HCT116 (cell line): ENCODE results near the gene SNX3.

ENCODE experiments used
- CBX3 ChIP-seq: IDR thresholded peaks from 2 replicates; pipeline ENCODE4 v1.6.1; 2012; ENCODE audit warnings: low read depth
- EGR1 ChIP-seq: IDR thresholded peaks from 2 replicates; pipeline ENCODE4 v1.6.1; 2012; ENCODE audit warnings: low read depth
- ELF1 ChIP-seq: IDR thresholded peaks from 2 replicates; pipeline ENCODE4 v1.6.1; 2012; ENCODE audit warnings: low read depth, borderline replicate concordance
- EZH2 ChIP-seq: fragments of 200-600 bp; sonication (generic); IDR thresholded peaks from 2 replicates; pipeline ENCODE4 v1.6.1; 2017; ENCODE audit warnings: antibody characterized with exemption, mixed run types
- EZH2phosphoT487 ChIP-seq: fragments of 200-600 bp; IDR thresholded peaks from 2 replicates; pipeline ENCODE4 v1.6.1; 2018; ENCODE audit warnings: antibody characterized with exemption, borderline replicate concordance
- POLR2A ChIP-seq: IDR thresholded peaks from 2 replicates; pipeline ENCODE4 v1.7.0; 2011; ENCODE audit warnings: borderline replicate concordance; ENCODE audit not compliant: insufficient read depth, insufficient read length; ENCODE audit errors: extremely low read depth
- POLR2AphosphoS5 ChIP-seq: IDR thresholded peaks from 2 replicates; pipeline ENCODE4 v1.6.1; 2011; ENCODE audit warnings: mild to moderate bottlenecking, low read depth, low read length, moderate library complexity
- RAD21 ChIP-seq: IDR thresholded peaks from 2 replicates; pipeline ENCODE4 v1.6.1; 2012; ENCODE audit warnings: low read depth, mild to moderate bottlenecking
- SIN3A ChIP-seq: IDR thresholded peaks from 2 replicates; pipeline ENCODE4 v1.6.1; 2012; ENCODE audit warnings: low read depth
- SRF ChIP-seq: IDR thresholded peaks from 2 replicates; pipeline ENCODE4 v1.6.1; 2012; ENCODE audit warnings: low read depth
- YY1 ChIP-seq: IDR thresholded peaks from 2 replicates; pipeline ENCODE4 v1.6.1; 2011; ENCODE audit warnings: low read length, low read depth, moderate library complexity, mild to moderate bottlenecking; ENCODE audit not compliant: insufficient replicate concordance; ENCODE audit errors: extremely low read depth
- ZNF274 ChIP-seq: fragments of 200-500 bp; sonication (Bioruptor generic); IDR thresholded peaks from 2 replicates; pipeline ENCODE4 v1.6.1; 2014; ENCODE audit warnings: mild to moderate bottlenecking, low read depth, low read length, inconsistent platforms
- TF ChIP-seq, protein P1 (sequence below), 3 experiments: fragments of 200-600 bp in 1 of 3; sonication (generic) in 1 of 3; IDR thresholded peaks in 2 of 3; conservative IDR thresholded peaks in 1 of 3; 2 replicates each; pipeline ENCODE4 v1.5.1; 2012 to 2017; ENCODE audit warnings: low read depth in 2 of 3, low read length in 2 of 3, antibody characterized with exemption in 1 of 3, borderline replicate concordance in 1 of 3, control low read depth in 1 of 3, mild to moderate bottlenecking in 1 of 3, mixed read lengths in 1 of 3, mixed run types in 1 of 3, moderate library complexity in 1 of 3; ENCODE audit not compliant: insufficient read depth in 1 of 3
- TF ChIP-seq, protein P2 (sequence below): IDR thresholded peaks from 2 replicates; pipeline ENCODE4 v1.6.1; 2012; ENCODE audit warnings: low read depth

DNA sequence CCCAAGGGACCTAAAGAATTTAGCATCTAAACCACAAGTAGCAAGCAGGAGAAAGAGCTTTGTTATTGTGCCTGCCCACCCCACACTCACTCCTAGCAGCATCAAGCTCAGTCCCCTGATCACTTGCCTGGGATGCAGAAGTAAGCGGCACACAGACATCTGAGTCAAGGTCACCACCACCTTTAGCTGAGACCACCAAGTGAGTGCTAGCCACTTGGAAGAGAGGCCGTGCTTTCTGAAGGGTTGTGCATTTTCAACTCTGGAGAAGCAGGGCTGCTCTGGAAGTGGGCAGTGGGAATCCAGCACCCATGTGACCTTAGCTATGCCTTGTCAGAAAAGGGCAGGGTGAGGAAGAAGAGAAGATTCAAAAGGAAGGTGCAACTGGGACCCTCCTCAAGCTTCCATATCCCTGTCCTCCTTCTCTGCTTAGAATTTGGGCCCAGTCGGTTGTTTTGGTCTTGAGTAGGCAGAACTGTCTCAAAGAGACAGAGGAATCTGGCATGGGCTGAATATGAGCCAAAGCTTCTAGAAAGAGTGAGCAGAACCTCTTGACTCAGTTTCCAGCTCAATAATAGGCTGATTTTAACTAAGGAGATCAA is 88.8 kb downstream of the SNX3 start:
- TF ChIP-seq, protein P1, sequence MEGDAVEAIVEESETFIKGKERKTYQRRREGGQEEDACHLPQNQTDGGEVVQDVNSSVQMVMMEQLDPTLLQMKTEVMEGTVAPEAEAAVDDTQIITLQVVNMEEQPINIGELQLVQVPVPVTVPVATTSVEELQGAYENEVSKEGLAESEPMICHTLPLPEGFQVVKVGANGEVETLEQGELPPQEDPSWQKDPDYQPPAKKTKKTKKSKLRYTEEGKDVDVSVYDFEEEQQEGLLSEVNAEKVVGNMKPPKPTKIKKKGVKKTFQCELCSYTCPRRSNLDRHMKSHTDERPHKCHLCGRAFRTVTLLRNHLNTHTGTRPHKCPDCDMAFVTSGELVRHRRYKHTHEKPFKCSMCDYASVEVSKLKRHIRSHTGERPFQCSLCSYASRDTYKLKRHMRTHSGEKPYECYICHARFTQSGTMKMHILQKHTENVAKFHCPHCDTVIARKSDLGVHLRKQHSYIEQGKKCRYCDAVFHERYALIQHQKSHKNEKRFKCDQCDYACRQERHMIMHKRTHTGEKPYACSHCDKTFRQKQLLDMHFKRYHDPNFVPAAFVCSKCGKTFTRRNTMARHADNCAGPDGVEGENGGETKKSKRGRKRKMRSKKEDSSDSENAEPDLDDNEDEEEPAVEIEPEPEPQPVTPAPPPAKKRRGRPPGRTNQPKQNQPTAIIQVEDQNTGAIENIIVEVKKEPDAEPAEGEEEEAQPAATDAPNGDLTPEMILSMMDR (IDR thresholded peaks at IDR 0.05 in 2 of 3, conservative IDR thresholded peaks at IDR 0.05 in 1 of 3; ENCODE audit: borderline replicate concordance in 1 of 3, insufficient read depth in 1 of 3, low read depth in 2 of 3, low read length in 2 of 3): no peak
- TF ChIP-seq ZNF274 (no peak), POLR2A (no peak), RAD21 (no peak), YY1 (no peak), CBX3 (no peak), SRF (no peak), EZH2phosphoT487 (no peak), EZH2 (no peak), POLR2AphosphoS5 (no peak), EGR1 (no peak), ELF1 (no peak), SIN3A (no peak)
- TF ChIP-seq, protein P2, sequence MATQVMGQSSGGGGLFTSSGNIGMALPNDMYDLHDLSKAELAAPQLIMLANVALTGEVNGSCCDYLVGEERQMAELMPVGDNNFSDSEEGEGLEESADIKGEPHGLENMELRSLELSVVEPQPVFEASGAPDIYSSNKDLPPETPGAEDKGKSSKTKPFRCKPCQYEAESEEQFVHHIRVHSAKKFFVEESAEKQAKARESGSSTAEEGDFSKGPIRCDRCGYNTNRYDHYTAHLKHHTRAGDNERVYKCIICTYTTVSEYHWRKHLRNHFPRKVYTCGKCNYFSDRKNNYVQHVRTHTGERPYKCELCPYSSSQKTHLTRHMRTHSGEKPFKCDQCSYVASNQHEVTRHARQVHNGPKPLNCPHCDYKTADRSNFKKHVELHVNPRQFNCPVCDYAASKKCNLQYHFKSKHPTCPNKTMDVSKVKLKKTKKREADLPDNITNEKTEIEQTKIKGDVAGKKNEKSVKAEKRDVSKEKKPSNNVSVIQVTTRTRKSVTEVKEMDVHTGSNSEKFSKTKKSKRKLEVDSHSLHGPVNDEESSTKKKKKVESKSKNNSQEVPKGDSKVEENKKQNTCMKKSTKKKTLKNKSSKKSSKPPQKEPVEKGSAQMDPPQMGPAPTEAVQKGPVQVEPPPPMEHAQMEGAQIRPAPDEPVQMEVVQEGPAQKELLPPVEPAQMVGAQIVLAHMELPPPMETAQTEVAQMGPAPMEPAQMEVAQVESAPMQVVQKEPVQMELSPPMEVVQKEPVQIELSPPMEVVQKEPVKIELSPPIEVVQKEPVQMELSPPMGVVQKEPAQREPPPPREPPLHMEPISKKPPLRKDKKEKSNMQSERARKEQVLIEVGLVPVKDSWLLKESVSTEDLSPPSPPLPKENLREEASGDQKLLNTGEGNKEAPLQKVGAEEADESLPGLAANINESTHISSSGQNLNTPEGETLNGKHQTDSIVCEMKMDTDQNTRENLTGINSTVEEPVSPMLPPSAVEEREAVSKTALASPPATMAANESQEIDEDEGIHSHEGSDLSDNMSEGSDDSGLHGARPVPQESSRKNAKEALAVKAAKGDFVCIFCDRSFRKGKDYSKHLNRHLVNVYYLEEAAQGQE: no peak
